CD1c-positive myeloid dendritic cell (primary cell): ENCODE results near the gene CNDP1.

Experiments used
- DNase-seq: peaks from one replicate; pipeline ENCODE4 v3.0.0-alpha.2; 2016; ENCODE audit errors: extremely low spot score

Gene CNDP1

GRCh38 chr18:74506448-74507084 is 27.7 kb upstream of the CNDP1 start:
- peak; percentile 5 for DNase-seq

GRCh38 chr18:74507097-74507881 is 27.0 kb upstream of the CNDP1 start:
- no peak for DNase-seq

GRCh38 chr18:74507927-74508326 is 26.4 kb upstream of the CNDP1 start:
- no peak for DNase-seq

GRCh38 chr18:74508366-74508765 is 25.9 kb upstream of the CNDP1 start:
- DNase-seq = no peak

GRCh38 chr18:74508821-74509225 is 25.5 kb upstream of the CNDP1 start:
- DNase-seq = no peak

GRCh38 chr18:74509856-74510769 is 24.2 kb upstream of the CNDP1 start:
- DNase-seq = no peak

- no peak for DNase-seq
These were observed 23.6 kb upstream of the CNDP1 start for GRCh38 chr18:74510770-74511095.

GRCh38 chr18:74511823-74512222 is 22.5 kb upstream of the CNDP1 start:
- DNase-seq = no peak

- no peak for DNase-seq
These were observed 21.8 kb upstream of the CNDP1 start for GRCh38 chr18:74512321-74513053.

- DNase-seq = no peak
These were observed 21.0 kb upstream of the CNDP1 start for GRCh38 chr18:74513149-74513882.

GRCh38 chr18:74513883-74514205 is 20.5 kb upstream of the CNDP1 start:
- DNase-seq = no peak

GRCh38 chr18:74514860-74515495 is 19.3 kb upstream of the CNDP1 start:
- no peak for DNase-seq

GRCh38 chr18:74515620-74516231 is 18.6 kb upstream of the CNDP1 start:
- no peak for DNase-seq

GRCh38 chr18:74516271-74517235 is 17.7 kb upstream of the CNDP1 start:
- no peak for DNase-seq

GRCh38 chr18:74517236-74517630 is 17.1 kb upstream of the CNDP1 start:
- no peak for DNase-seq

GRCh38 chr18:74518456-74519295 is 15.6 kb upstream of the CNDP1 start:
- DNase-seq = no peak

- DNase-seq = no peak
These were observed 14.8 kb upstream of the CNDP1 start for GRCh38 chr18:74519320-74520095.
